A204.1 (cell line): Measurements from ENCODE around the gene ACCS.

Source experiments
- FAIRE-seq: peaks from 2 replicates; lab custom pipeline; 2012; peaks lifted over from hg19 to GRCh38; lab: Jason Lieb, UNC

Gene ACCS

DNA sequence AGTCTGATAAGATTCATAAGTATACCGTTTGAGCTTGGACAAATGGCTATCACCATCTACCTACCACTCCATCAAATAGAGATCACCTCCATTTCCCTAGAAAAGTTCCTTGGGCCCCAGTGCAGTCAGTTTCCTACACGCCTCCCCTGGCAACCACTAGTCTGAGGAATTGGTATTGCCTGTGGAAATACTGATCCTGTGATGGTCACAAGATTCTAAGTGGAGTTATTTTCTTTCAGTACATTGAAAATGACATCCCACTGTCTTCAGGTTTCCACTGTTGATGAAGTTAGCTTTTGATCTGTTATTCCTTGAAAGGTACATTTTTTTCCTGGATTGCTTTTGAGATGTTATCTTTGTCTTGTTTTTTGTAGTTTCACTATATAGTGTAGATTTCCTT lies 22.9 kb upstream of the ACCS start:
- no peak for FAIRE-seq

DNA sequence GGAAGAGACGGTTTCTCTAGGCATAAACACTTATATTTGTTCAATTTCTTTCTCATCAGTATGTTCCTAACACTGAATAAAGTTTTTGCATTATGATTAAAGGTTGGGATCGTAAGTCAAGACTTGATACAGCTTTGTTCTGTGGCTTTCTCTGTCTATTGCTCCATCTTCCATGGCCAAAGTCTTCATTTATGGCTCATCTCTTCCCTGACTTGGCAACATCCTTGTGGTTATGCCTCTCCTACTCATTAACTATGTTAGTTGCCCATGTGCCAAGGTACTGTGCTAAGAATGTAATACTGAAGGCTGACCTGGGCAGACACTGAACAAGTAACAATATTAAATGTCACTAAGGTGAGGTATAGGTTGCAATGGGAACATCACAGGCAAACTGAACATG lies 19.9 kb upstream of the ACCS start:
- FAIRE-seq: no peak

DNA sequence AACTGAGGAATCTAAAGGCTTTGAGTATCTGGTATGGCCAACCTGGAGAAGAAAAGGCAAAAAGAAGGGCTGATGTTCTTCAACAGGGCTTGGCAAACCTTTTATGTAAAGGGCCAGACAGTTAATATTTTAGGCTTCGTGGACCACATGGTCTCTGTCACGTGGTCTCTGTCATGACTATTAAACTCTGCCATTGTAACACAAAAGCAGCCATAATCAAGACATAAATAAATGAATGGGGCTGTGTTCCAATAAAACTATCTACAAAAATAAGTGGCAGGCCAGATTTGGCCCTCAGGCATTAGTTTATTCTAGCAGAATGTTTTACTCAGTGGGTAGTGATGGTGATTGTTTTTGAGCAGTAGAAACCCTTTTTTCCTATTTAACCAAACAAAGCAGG lies 18.8 kb upstream of the ACCS start:
- no peak for FAIRE-seq

DNA sequence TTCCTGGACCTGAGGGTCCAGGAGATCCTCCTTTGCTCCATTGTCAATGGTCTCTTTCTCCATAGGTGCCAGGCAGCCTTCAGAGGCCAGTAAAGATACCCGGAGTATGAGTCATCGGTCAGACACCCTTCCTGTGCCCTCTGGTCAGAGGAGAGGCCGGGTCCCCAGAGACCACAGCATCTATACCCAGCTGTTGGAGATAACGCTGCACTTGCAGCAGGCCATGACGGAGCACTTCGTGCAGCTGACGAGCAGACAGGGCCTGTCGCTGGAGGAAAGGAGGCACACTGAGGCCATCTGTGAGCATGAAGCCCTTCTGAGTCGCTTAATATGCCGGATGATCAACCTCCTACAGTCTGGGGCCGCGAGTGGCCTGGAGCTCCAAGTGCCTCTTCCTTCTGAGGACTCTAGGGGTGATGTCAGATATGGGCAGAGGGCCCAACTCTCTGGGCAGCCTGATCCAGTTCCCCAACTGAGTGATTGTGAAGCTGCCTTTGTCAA lies 18.1 kb upstream of the ACCS start, which contains the start of gene ACCSL:
Gene ACCSL, plus strand, starts transcription at position 51 of the 501 bp plus-strand sequence. Its CDS starts 56 bp downstream, at position 107.
- no peak for FAIRE-seq

DNA sequence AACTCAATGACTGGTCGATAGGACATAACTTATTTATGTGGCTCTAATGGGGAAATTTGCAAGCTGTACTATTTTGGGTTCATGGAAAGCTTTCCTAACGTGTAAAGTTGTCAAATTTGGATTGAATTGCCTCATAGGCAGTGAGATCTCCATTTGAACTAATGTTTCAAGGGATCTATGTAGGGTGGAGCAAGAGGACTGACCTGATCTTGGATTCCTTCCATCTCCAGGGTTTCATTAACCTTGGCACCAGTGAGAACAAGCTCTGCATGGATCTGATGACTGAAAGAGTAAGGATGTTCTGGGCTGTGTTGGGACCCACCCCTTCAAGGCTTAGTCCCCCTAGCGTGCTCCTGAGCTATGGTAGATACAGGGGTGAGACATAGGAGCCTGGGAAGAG lies 16.2 kb upstream of the ACCS start:
- FAIRE-seq: no peak

DNA sequence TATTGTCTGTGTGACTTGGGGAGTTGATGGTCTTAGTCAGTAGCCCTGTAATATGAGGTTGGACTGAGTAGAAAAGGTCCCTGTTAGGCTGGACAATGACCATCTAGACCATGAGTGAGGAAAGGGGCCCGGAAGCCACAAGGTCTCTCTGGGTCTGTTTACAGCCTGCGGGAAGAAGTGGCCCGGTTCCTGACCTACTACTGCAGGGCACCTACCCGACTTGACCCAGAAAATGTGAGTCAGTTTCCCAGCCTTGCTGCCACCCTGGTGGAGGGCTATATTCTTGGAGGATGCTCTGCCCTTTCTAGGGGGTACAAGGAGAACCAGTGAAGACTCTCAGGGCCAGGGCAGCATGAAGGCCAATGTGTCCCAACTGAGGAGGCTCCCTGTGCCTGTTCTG lies 14.9 kb upstream of the ACCS start:
- no peak for FAIRE-seq

DNA sequence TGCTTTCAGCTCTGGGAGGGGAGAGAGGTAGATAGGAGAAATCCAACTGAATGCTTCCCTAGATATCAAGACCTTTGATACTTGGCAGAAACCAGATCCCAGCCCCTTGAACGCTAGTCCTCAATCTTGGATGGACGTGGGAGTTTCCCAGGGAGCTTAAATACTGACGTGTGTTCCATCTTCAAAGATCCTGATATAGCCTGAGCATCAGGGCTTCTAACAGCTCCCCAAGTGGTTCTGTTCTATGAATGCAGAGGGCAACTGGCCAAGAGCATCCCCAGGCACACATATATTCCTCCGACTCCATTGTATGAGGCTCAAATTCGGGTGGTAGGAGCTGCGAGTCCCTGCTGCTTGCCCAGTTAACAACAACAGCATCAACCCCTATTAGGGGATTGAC lies 8.7 kb upstream of the ACCS start:
- FAIRE-seq: no peak

DNA sequence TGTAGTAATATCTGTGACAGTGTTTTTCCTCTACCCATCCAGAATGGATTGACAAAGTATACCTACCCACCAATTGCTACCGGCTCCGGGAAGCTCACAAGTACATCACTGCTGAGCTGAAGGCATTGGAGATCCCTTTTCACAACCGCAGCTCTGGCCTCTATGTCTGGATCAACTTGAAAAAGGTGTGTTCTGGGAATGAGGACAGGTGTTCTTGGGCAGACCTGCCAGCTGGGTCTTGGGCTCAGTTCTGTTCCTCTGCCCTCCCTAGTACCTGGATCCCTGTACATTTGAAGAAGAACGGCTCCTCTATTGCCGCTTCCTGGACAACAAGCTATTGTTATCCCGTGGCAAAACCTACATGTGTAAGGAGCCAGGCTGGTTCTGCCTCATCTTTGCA lies 7.8 kb upstream of the ACCS start:
- FAIRE-seq: no peak

DNA sequence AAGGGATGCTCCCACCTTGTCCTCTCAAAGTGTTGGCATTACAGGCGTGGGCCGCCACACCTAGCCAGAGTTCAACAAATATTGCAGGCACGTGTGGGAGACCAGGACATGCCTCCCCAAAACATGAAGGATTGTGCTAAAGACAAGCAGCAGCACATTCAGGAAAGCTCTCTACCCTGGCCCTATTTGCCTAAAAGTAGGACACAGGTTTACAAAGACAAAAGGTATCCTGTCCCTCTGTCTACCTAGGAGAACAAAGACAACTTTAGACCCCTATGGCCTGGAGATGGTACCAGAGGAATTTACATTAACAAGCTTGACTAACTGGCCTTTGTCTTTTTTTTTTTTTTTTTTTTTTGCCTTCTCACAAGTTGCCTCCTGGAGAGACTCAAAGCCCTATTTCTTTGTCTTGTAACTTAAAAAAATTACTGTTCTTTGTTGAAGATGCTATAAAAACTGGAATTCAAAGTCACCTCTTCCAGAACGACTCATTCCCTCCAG lies 859 bp upstream of the ACCS start:
- FAIRE-seq: no peak

DNA sequence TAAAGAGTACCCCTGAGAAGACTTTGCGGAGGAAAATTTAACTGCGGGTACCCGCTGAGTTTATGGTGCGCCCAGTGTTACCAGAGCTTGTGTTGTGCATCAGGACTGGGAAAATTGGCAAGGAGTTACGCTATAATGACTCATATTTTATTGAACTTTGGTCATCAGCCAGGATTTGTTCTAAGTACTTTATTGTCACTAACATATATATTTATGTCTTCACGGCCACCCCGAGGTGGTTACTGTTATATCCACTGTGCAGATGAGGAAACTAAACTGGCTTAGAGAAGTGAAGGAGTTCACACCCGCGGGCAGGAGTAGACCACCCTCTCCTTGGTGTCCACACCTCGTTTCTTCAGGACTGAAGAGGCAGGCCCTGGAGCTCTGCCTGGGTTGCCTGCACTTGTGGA lies 667 bp downstream of the ACCS start:
- FAIRE-seq: no peak

DNA sequence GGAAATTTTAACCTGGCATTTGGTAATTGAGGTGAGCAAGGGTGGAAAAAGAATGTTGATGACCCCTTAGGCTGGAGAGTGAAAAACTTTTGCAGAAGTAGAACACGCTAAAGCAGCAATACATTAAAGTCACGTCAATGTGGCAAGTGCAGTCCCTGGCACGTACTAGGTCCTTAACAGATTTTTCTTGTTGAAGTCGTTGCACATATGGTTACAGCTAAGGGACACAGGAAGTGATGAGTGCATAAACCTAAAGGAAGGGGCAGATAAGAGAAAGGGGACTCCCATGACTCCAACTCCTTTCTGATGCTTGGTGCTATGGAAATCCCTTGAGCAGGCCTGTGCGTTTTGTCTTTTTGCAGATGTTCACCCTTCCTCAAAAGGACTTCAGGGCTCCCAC lies 1.2 kb downstream of the ACCS start:
- no peak for FAIRE-seq

DNA sequence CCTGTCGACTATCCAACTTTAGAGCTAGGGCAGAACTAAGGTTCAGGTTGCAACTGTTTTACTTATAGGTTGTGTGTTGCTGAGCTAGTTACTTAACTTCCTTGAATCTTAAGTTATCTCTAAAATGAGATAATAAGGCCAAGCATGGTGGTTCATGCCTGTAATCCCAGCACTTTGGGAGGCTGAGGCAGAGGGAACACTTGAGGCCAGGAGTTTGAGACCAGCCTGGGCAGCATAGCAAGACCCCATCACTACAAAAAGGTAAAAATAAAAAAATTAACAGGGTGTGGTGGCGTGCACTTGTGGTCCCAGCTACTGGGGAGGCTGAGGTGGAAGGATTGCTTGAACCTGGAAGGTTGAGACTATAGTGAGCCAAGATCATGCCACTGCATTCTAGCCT lies 2.1 kb downstream of the ACCS start:
- FAIRE-seq: no peak

DNA sequence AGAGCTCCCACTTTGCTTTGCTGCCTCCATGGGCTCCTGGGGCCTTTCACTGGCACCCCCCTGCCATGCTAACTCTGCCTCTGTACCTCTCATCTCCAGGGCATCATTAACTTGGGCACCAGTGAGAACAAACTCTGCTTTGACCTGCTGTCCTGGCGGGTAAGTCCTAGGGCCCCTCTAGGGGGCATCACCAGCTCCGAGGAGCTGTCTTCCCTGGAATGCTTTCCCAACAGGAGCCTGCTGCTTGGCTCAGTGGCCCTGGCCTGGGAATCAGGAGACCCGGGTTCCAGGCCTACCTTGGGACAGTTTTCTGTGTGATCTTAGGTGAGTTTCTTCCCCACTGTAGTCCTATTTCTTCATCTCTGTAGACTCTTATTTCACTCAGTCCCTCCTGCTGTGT lies 5.1 kb downstream of the ACCS start:
- FAIRE-seq: no peak

DNA sequence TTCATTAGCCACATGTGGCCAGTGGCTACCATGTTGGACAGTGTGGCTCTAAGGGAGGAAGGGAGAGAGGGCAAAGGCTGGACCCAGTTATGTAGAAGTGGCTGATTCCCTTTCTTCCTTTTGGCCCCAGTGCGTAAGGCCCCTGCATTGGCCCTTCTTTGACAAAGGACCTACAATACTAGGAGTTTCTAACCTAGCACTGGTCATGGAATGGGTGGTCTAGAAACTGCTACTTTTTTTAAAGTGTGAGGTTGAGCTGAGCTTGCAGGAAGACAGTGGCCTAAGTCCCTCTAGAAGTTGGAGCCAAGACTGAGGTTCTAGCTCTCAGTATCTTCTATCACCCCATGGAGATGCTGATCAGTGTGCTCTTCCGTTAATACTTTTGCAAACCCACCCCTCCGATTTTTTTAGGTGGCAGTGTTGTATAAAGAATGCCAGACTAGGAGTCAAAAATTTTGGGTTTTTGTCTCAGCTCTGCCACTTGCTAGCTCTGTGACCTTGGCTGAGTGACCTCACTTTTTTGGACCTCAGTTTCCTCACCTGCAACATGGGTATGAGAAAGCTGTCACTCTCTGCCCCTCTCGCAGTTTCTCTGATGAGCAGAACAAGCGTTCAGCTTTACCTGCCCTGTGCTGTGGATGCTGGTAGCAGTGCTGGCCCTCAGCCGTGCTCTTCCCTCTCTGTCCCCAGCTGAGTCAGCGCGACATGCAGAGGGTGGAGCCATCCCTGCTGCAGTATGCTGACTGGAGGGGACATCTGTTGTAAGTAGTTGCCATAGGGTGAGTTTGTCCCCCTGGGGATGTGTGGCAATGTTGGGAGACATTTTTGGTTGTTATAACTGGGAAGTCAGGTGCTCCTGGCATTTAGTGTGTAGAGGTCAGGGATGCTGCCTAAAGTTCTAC lies 6.9 kb downstream of the ACCS start:
- no peak for FAIRE-seq

DNA sequence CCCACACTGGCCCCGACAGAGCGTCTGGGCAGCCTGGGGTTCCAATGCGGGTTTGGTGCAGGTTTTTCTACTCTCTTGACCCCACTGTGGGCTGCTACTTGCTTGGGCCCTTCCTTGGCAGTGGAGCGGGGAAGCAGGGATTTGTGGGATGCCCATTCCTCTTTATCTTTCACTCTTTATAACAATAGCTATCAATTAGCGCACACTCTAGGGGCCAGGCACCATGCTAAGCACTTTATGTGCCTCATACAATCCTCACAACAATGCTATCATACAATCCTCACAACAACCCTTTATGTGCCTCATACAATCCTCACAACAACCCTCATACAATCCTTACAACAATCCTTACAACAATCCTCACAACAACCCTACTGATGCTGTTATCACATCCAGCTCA lies 12.7 kb downstream of the ACCS start:
- FAIRE-seq: no peak

DNA sequence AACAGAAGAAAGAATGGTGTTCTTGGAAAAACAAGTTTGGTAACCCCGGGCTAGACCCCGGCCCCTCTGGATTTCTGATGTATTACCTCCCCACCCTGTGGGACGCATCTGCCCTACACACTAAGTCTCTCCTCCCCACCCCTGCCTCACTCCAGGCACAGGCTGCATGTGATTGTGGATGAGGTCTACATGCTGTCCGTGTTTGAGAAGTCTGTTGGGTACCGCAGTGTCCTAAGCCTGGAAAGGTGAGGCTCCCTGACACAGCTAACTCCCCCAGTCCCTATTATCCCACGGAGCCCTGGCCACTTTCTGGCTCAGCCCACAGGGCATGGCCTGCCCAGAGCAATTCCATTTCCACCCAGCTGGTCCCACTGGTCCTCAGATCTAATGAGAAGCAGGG lies 13.3 kb downstream of the ACCS start:
- no peak for FAIRE-seq

DNA sequence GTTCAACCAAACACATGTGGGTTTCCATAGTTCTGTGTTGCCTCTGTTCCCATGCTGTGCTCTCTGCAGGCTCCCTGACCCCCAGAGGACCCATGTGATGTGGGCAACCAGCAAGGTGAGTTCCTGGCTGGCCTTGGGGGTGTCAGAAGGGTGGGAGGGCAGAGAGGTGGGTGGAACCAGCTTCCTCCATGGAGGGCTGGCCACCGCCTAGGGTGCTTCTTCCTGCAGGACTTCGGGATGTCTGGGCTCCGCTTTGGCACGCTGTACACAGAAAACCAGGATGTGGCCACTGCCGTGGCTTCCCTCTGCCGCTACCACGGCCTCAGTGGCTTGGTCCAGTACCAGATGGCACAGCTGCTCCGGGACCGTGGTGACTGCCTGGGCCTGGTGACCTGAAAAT lies 14.9 kb downstream of the ACCS start:
- FAIRE-seq: no peak

DNA sequence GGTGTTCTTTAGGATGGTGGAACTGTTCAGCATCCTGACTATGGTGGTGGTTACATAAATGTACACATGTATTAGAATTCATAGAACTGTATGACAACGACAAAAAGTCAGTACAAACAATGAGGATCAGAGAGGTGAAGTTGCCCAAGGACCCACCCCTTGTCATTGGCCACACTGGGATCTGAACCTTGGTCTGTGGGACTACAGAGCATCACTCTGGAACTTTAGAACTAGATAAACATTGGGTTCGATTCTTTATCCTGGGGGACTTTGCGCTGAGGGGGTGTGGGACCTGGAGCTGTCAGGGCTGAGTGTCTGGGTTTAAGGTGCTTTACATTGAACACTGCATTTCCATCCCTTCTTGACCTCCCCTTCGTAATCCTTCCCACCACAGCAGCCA lies 16.6 kb downstream of the ACCS start:
- FAIRE-seq: no peak

DNA sequence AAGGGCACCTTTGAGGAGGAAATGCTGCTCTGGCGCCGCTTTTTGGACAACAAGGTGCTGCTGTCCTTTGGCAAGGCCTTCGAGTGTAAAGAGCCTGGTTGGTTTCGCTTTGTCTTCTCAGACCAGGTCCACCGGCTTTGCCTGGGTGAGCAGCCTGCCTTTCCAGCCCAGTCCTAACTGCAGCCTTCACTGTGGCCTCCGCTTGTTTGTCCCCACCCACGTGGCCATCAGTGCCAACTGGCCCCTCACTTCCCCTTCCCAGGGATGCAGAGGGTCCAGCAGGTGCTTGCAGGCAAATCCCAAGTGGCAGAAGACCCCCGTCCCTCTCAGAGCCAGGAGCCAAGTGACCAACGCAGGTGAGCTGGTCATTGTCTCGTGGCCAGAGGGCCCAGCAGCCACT lies 17.4 kb downstream of the ACCS start:
- FAIRE-seq: no peak

DNA sequence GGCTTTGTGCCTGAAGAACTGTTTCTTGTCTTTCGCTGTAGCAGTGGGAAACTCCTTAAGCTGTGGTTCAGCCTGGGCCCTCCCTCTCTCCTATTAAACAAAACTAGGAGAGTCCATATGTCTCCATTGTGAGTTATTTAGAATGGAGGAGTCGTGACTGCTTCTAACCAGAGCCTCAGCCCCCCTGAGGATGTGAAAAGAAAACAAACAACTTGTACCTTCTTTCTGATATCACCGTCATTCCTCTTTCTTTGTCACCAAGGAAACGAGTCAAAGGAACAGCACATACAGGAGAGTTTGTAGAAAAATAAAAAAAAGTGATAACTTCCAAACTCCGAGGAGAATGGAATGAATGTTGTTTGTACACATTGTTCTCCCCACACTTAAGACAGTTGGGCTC lies 17.8 kb downstream of the ACCS start:
- FAIRE-seq: no peak

DNA sequence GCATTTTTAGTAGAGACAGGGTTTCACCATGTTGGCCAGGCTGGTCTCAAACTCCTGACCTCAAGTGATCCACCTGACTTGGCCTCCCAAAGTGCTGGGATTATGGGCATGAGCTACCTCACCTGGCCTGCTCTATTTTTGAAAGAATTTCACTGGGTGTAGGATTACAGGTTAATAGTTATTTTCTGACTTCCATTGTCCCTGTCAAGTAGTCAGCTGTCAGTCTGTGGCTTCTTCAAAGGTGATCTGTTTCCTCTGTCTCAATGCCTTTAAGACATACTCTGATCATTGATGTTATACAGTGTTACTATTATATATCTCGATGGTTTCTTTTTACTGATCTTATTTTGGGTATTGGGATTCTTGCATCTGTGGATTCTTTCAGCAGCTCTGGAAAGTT lies 19.3 kb downstream of the ACCS start:
- no peak for FAIRE-seq

DNA sequence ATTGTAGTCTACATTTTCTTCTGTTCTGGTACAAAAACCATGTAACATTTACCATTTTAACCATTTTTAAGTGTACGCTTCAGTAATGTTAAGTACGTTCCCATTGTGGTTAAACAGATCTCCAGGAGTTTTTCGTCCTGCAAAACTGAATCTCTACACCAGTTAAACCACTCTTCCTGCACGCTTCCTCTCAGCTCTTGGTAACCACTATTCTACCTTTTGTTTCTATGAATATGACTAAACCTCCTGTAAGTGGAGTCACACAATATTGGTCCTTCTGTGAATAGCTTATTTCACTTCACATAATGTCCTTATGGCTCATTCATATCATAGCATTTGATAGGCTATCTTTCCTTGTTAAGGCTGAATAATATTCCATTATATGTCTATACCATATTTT lies 22.3 kb downstream of the ACCS start:
- FAIRE-seq: no peak

DNA sequence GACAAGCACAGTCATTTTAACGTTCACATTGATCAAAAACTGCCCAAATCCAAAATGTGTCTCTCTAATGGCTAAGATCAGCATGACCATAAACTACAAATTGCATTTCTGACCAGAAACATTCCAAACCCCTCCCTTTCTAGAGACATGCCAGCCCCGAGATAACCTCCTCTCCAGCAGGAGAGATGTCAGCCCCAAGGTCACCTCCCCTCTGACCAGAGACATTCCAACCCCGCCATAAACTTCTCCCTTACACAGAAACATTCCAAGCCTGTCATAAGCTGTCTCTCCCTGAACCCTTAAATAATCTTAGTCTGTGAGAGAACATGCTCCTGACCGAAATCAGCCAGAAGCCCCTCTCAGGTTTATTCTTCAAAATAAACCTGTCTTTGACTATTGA lies 22.8 kb downstream of the ACCS start:
- no peak for FAIRE-seq

DNA sequence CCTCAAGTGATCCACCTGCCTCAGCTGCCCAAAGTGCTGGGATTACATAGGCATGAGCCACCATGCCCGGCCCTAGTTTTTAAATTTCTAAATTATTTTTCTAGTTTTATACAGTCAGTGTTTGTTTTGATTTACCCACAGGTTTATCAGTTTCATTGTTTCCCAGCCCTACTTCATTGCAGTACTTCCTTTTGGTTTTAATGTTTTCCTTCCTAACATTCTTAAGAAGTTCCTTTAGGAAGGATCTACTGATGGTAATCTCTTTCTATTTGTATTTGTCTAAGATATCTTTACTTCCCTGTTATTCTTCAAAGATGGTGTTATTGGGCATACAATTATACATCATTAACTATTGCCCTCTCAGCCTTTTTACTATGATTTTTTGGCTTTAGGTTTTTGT lies 24.5 kb downstream of the ACCS start:
- FAIRE-seq: no peak
